Hepatocyte (in vitro differentiated cells): Measurements from ENCODE around the gene LIMS3. TPM values are rescaled to one million over a fixed set of nuclear protein-coding genes. Genes with fewer than 3 reads are reported as not detected.
"Not testable (repeated sequence)": the region's sequence is repeated elsewhere in the genome, so short reads cannot be mapped to it uniquely, and the experiment has no call there.

Source experiments
- DNase-seq: peaks from one replicate; pipeline ENCODE4 v3.0.0-alpha.2; 2016; ENCODE audit warnings: low spot score
- H2AFZ ChIP-seq: fragments of 200-600 bp; sonication (generic); 2 replicates; pipeline ENCODE4 v1.6.0; 2016; ENCODE audit warnings: antibody characterized with exemption, mild to moderate bottlenecking
- H3K27ac ChIP-seq: fragments of 200-600 bp; sonication (generic); 2 replicates; pipeline ENCODE4 v1.5.1; 2016; ENCODE audit warnings: mild to moderate bottlenecking
- H3K27me3 ChIP-seq: fragments of 200-600 bp; sonication (generic); 2 replicates; pipeline ENCODE4 v1.6.1; 2016
- H3K36me3 ChIP-seq: fragments of 200-600 bp; sonication (generic); replicated peaks from 2 replicates; pipeline ENCODE4 v1.5.1; 2016; ENCODE audit warnings: low read depth; ENCODE audit not compliant: insufficient read depth
- H3K4me1 ChIP-seq: fragments of 200-600 bp; sonication (generic); 2 replicates; pipeline ENCODE4 v1.5.1; 2016; ENCODE audit warnings: mild to moderate bottlenecking, moderate library complexity; ENCODE audit not compliant: insufficient read depth
- H3K4me2 ChIP-seq: fragments of 200-600 bp; sonication (generic); 2 replicates; pipeline ENCODE4 v1.6.0; 2016
- H3K4me3 ChIP-seq: fragments of 200-600 bp; sonication (generic); 2 replicates; pipeline ENCODE4 v1.5.1; 2016; ENCODE audit warnings: mild to moderate bottlenecking
- H3K79me2 ChIP-seq: fragments of 200-600 bp; sonication (generic); 2 replicates; pipeline ENCODE4 v1.6.0; 2017; ENCODE audit warnings: mild to moderate bottlenecking
- H3K9me2 ChIP-seq: fragments of 200-600 bp; sonication (generic); replicated peaks from 2 replicates; pipeline ENCODE4 v1.6.0; 2017; ENCODE audit warnings: mild to moderate bottlenecking; ENCODE audit not compliant: insufficient read depth
- H3K9me3 ChIP-seq: fragments of 200-600 bp; sonication (generic); 2 replicates; pipeline ENCODE4 v1.5.1; 2016; ENCODE audit warnings: low read depth, mild to moderate bottlenecking
- H4K20me1 ChIP-seq: fragments of 200-600 bp; sonication (generic); 2 replicates; pipeline ENCODE4 v1.6.0; 2016; ENCODE audit warnings: mild to moderate bottlenecking; ENCODE audit not compliant: insufficient read depth, poor library complexity, severe bottlenecking
- WGBS: methylation state at CpG from one replicate; pipeline ENCODE4 v1.1.6; 2016; ENCODE audit warnings: low lambda C conversion rate; ENCODE audit errors: missing lambda C conversion rate; 5-methylcytosine and 5-hydroxymethylcytosine counted together
- polyA plus RNA-seq: library from polyadenylated mRNA; unstranded; fragments of >200 nt; fragmentation: Nextera tagmentation; extraction: Ambion mirVana; gene quantifications from 2 replicates; pipeline ENCODE4 v1.2.1, GENCODE V29; 2016
- total RNA-seq: library from RNA; depleted of rRNA; stranded (reverse); fragments of >200 nt; gene quantifications from 2 replicates; pipeline ENCODE4 v1.2.3, GENCODE V29; 2014

The LIMS3 gene, protein sequence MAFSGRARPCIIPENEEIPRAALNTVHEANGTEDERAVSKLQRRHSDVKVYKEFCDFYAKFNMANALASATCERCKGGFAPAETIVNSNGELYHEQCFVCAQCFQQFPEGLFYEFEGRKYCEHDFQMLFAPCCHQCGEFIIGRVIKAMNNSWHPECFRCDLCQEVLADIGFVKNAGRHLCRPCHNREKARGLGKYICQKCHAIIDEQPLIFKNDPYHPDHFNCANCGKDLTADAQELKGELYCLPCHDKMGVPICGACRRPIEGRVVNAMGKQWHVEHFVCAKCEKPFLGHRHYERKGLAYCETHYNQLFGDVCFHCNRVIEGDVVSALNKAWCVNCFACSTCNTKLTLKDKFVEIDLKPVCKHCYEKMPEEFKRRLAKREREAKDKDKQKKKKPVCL
- total RNA-seq (0.60 and 1.4 TPM in 2 replicates), polyA plus RNA-seq (4.0 and 5.5 TPM in 2 replicates)

DNA sequence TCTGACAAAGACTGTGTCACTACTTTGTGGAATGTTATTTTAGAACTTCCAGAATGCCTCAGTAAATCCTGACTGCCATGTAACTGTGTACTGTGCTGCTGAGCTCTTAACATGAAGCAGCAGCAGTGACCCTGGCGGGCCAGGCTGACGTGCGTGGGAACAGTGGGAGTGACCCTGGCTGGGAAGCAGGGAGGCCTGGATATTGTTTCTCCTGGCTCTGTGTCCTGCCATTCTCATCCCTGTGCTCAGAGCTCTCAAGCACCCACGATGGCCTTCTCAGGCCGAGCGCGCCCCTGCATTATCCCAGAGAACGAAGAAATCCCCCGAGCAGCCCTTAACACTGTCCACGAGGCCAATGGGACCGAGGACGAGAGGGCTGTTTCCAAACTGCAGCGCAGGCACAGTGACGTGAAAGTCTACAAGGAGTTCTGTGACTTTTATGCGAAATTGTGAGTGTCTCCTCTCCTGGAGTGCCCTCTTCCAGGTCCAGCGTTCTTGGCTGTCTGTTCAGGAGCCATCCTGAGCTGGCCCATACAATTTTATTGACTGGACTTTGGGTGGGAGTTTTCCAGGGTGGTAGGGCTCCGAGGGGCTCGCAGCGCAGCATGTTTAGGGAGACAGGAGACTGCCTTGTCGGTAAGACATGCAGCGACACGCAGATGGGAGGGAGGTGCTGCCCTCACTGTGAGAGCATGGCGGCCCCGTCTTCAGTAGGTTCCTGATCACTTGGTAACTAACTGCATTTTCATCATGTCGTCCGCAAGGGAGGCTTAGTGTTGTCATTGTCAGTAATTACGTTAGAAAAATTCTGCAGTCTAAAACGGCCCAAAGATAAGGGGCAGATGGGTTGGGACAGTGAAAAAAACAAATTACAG is at the start of gene LIMS3:
Gene LIMS3, plus strand, starts transcription at position 227 of the 875 bp plus-strand sequence. Its CDS starts 41 bp downstream, at position 268.
- not testable (repeated sequence) for H3K4me1 ChIP-seq, H3K27me3 ChIP-seq, H3K9me3 ChIP-seq, H3K9me2 ChIP-seq, DNase-seq, H3K36me3 ChIP-seq, H3K4me2 ChIP-seq, H2AFZ ChIP-seq, H3K79me2 ChIP-seq, H3K27ac ChIP-seq, H4K20me1 ChIP-seq, H3K4me3 ChIP-seq
- no CpG with 5 or more reads among the region's 28 CpGs for WGBS

DNA sequence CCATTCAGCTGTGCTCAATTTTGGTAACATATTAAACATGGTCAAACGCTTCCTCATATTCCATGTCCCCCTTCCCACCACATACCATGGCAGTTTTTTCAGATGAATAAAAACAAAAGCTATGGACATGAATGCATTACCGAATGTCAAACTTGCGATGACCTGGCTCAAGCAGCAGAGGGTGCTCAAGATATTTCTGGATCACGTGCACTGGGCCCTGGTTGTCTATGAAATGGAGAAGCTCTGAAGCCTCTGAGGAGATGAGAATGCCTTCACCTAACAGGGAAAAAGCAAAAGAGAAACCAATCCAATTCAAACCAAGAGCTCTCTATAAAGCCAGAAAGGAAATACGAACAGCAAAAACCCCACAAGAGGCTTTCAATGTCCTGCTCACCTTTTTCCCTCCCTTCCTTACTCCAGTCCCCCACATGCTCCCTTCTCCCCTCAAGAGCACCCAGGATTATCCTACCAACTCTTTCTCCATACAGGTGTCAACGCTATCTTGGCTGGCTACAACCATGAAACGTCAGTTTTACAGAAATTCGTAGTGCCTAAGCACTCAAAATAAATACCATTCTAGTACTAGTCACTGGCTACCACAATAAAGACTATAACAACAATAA is 27.2 kb upstream of the LIMS3 start:
- H3K27ac ChIP-seq, H3K9me3 ChIP-seq, H3K4me3 ChIP-seq, H3K9me2 ChIP-seq, H4K20me1 ChIP-seq, H3K36me3 ChIP-seq, H2AFZ ChIP-seq, H3K4me2 ChIP-seq, H3K27me3 ChIP-seq, H3K79me2 ChIP-seq, DNase-seq, H3K4me1 ChIP-seq: not testable (repeated sequence)
- WGBS = no CpG with 5 or more reads among the region's 8 CpGs

DNA sequence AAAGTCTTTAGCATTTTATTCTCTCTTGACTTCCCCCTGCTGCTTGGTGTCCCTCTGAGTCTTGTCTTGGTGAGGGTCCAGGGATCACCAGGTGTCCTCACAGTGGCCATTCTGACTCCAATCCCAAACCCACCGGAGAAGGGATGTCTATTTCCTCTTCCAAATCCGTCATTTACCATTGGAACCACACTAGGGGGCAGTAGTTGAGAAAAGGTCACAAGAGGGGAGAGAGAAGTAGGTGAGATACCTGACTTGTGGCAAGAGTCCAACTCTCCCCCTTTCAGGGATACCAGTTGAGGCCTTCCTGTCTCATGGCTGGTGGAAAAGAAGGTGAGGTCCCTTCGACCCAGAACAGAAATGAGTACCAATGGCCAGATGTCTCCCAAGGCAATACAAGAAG is 21.9 kb upstream of the LIMS3 start:
- DNase-seq, H3K9me3 ChIP-seq, H3K4me3 ChIP-seq, H3K36me3 ChIP-seq, H3K4me1 ChIP-seq, H3K79me2 ChIP-seq, H4K20me1 ChIP-seq, H3K9me2 ChIP-seq, H3K27ac ChIP-seq, H2AFZ ChIP-seq, H3K4me2 ChIP-seq, H3K27me3 ChIP-seq: not testable (repeated sequence)
- WGBS = no CpG with 5 or more reads among the region's 3 CpGs

DNA sequence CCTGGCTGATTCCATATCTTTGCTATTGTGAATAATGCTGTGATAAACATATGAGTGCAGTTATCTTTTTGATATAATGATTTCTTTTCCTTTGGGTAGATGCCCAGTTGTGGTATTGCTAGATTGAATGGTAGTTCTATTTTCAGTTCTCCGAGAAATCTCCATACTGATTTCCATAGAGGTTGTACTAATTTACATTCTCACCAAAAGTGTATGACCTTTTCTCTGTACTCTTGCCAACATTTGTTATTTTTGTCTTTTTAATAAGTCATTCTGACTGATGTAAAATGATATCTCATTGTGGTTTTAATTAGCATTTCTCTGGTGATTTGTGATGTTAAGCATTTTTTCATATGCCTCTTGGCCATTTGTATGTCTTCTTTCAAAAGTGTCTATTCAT is 16.4 kb upstream of the LIMS3 start:
- not testable (repeated sequence) for H3K4me3 ChIP-seq, H3K79me2 ChIP-seq, H3K27me3 ChIP-seq, H3K4me1 ChIP-seq, H3K27ac ChIP-seq, H2AFZ ChIP-seq, H3K9me3 ChIP-seq, H3K9me2 ChIP-seq, H3K36me3 ChIP-seq, H3K4me2 ChIP-seq, DNase-seq, H4K20me1 ChIP-seq
- no CpG with 5 or more reads among the region's 1 CpG for WGBS

DNA sequence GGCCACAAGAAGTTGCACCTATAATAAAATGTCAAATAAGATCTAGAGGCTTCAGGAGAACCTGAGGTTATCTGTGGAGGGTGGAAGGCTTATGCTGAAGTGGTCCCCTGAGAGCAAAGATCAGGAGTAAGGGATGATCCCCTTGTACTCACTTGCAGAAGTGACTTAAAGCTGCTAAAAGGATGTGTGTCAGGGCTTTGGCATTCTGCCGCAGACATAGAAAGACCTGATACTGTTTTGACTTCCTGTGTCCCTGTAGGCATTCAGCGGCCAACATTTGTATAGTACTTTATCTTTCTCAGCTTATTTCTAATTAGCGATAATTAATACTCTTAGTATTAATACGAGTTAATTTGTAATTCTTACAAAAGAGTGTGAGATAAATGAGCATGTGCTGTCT is 10.1 kb upstream of the LIMS3 start:
- H3K27ac ChIP-seq, H3K4me3 ChIP-seq, DNase-seq, H2AFZ ChIP-seq, H3K36me3 ChIP-seq, H3K4me1 ChIP-seq, H3K9me3 ChIP-seq, H3K9me2 ChIP-seq, H3K4me2 ChIP-seq, H3K79me2 ChIP-seq, H4K20me1 ChIP-seq, H3K27me3 ChIP-seq: not testable (repeated sequence)
- no CpG with 5 or more reads among the region's 4 CpGs for whole genome bisulfite sequencing

DNA sequence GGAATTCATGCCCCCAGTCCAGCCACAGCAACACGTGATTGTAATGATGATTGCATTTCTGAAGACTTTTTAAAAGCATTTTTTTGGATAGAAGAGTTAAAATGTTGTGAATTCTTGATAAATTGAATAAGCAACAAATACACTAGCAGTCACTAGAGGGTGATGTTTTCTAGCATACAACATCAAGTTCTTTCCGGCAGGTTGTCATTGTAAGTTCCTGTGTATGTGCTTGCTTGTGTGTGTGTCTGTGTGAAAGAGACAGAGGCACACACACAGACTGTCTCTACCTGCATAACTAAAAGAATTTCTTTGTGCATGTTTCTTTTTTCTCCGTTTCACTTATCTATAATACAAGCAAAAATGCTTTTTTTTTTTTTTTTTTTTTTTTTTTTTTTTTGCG is 8.6 kb upstream of the LIMS3 start:
- not testable (repeated sequence) for H3K27me3 ChIP-seq, H3K27ac ChIP-seq, H2AFZ ChIP-seq, H3K4me3 ChIP-seq, H3K4me1 ChIP-seq, H3K4me2 ChIP-seq, H3K9me2 ChIP-seq, H3K36me3 ChIP-seq, H3K9me3 ChIP-seq, H3K79me2 ChIP-seq, DNase-seq, H4K20me1 ChIP-seq
- WGBS = no CpG with 5 or more reads among the region's 4 CpGs

DNA sequence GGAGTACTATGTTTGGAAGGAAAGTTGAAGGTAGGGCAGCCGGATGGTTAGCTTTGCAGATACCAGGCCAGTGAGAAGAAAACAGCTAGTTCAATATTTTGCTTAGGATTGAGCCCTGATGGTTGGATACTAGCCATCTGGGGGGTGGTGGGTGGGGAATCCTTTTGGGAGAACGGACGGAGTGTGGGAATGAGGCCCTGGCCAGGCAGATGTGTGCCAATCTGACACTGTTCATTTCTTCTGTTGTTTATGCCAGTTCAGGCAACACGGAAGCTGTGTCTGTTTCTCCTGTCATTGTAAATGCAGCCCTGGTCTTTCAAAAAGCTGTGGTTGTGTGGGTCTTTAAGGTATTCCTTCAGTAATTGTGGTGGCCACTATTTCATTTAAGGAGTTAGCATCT is 7.5 kb upstream of the LIMS3 start:
- H3K36me3 ChIP-seq, H3K27me3 ChIP-seq, H3K9me3 ChIP-seq, H3K4me2 ChIP-seq, H3K79me2 ChIP-seq, H3K27ac ChIP-seq, H3K9me2 ChIP-seq, H3K4me3 ChIP-seq, H3K4me1 ChIP-seq, H4K20me1 ChIP-seq, DNase-seq, H2AFZ ChIP-seq: not testable (repeated sequence)
- no CpG with 5 or more reads among the region's 4 CpGs for WGBS

DNA sequence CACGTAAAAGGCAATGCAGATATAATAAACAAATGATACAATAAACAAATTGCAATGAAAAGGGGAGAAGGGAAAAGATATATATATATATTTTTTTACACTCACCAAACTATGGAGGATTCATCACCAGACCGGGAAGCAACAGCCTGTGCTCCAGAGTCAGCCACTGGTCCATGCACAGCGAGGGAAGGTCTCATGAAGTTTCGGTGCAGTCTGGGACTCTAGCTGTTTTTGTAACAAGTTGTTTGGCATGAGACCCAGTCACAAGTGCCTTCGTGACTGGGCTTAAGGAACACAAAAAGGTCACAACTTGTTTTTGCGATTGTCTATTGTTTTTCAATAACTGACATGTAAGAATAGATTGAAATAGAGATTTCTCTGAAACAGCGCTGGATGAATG is 4.8 kb upstream of the LIMS3 start:
- no CpG with 5 or more reads among the region's 7 CpGs for WGBS
- H2AFZ ChIP-seq, H3K79me2 ChIP-seq: not testable (repeated sequence)

More for the DNA sequence above, 4.8 kb upstream of the LIMS3 start:
- not testable (repeated sequence) for H3K9me3 ChIP-seq, H3K4me2 ChIP-seq, H3K36me3 ChIP-seq, H3K9me2 ChIP-seq, H3K4me1 ChIP-seq, H4K20me1 ChIP-seq, H3K27ac ChIP-seq, H3K4me3 ChIP-seq, H3K27me3 ChIP-seq, DNase-seq
